ENCODE measurements around the gene ATP1A3. TPM values are rescaled to one million over a fixed set of nuclear protein-coding genes. Genes with fewer than 3 reads are reported as not detected.

The ATP1A3 gene
- total RNA-seq, 6 donors from 2014 or later, result under 0.01 to 0.51 (median 0.15) TPM; not detected in 2

- no peak for ATAC-seq (ENCODE audit: low FRiP score in 2 of 2)
- no peak overlapping the region for H3K4me3 ChIP-seq
- no peaks in the 10 kb centered on the region for H3K9me3 ChIP-seq
- H3K4me1 ChIP-seq, result peaks cover 3 to 13% (median 6%) of the 10 kb centered on the region in 4 donors
- H3K27ac ChIP-seq, result no peak overlapping the region
- DNase-seq, result no peak
- TF ChIP-seq POLR2AphosphoS5 (IDR thresholded peaks at IDR 0.05) (no peak), POLR2A (IDR thresholded peaks at IDR 0.05) (no peak), CTCF (IDR thresholded peaks at IDR 0.05) (no peak), EP300 (IDR thresholded peaks at IDR 0.05) (no peak)
- peaks cover 0 to 25% (median 21%) of the 10 kb centered on the region in 4 donors for H3K27me3 ChIP-seq
- 88 to 91% methylated on average over 31 to 33 of the region's 33 CpGs for WGBS, 2 donors
- no peaks in the 10 kb centered on the region for H3K36me3 ChIP-seq
Observed at GRCh38 chr19:41919948-41920712, 73.9 kb downstream of the ATP1A3 start.

- Histone ChIP-seq H3K27me3 (peaks cover 0 to 35% (median 26%) of the 10 kb centered on the region in 4 donors), H3K36me3 (no peaks in the 10 kb centered on the region), H3K27ac (no peak overlapping the region), H3K9me3 (no peaks in the 10 kb centered on the region), H3K4me1 (peaks cover 5 to 17% (median 8%) of the 10 kb centered on the region in 4 donors), H3K4me3 (no peak overlapping the region)
- no peak for DNase-seq
- 91 to 92% methylated on average over 5 of the region's 5 CpGs for WGBS, 2 donors
- ATAC-seq (ENCODE audit: low FRiP score in 2 of 2), result no peak
- no peak for TF ChIP-seq POLR2A (IDR thresholded peaks at IDR 0.05)
- TF ChIP-seq POLR2AphosphoS5 (IDR thresholded peaks at IDR 0.05), result no peak
- TF ChIP-seq EP300 (IDR thresholded peaks at IDR 0.05), result no peak
- no peak for TF ChIP-seq CTCF (IDR thresholded peaks at IDR 0.05)
Observed at GRCh38 chr19:41918653-41919244, 75.3 kb downstream of the ATP1A3 start.

- no peak for ATAC-seq (ENCODE audit: low FRiP score in 2 of 2)
- no peak overlapping the region for H3K27ac ChIP-seq
- no peak overlapping the region for H3K4me3 ChIP-seq
- H3K4me1 ChIP-seq, result peaks cover 5 to 24% (median 13%) of the 10 kb centered on the region in 4 donors
- H3K9me3 ChIP-seq, result no peaks in the 10 kb centered on the region
- 71 to 88% methylated on average over 6 of the region's 6 CpGs for WGBS, 2 donors
- TF ChIP-seq POLR2AphosphoS5 (IDR thresholded peaks at IDR 0.05) (no peak), CTCF (IDR thresholded peaks at IDR 0.05) (no peak), POLR2A (IDR thresholded peaks at IDR 0.05) (no peak), EP300 (IDR thresholded peaks at IDR 0.05) (no peak)
- DNase-seq, result no peak
- H3K27me3 ChIP-seq, result peaks cover 0 to 41% (median 31%) of the 10 kb centered on the region in 4 donors
- no peaks in the 10 kb centered on the region for H3K36me3 ChIP-seq
Observed at GRCh38 chr19:41918095-41918494, 75.9 kb downstream of the ATP1A3 start.

- WGBS, 2 donors, result 45 to 59% methylated on average over 6 to 9 of the region's 12 CpGs
- Histone ChIP-seq H3K4me1 (peaks cover 5 to 28% (median 17%) of the 10 kb centered on the region in 4 donors), H3K27ac (no peak overlapping the region), H3K9me3 (no peaks in the 10 kb centered on the region), H3K36me3 (no peaks in the 10 kb centered on the region), H3K4me3 (no peak overlapping the region), H3K27me3 (peaks cover 0 to 46% (median 33%) of the 10 kb centered on the region in 4 donors)
- TF ChIP-seq POLR2A (IDR thresholded peaks at IDR 0.05) (no peak), CTCF (IDR thresholded peaks at IDR 0.05) (no peak), EP300 (IDR thresholded peaks at IDR 0.05) (no peak), POLR2AphosphoS5 (IDR thresholded peaks at IDR 0.05) (no peak)
- ATAC-seq (ENCODE audit: low FRiP score in 2 of 2) (no peak), DNase-seq (peak in 1 of 2 donors; percentile 66)
Observed at GRCh38 chr19:41917676-41918075, 76.4 kb downstream of the ATP1A3 start.

Other genes starting within 250 kb of the ATP1A3 start
- 100 to 1,000 TPM; 140 to 651 (median 539) TPM for gene CEACAM6, start 238.7 kb downstream of the ATP1A3 start, total RNA-seq
- 1 to 10 TPM in 5 of 6 donors, not detected in 1; 1.4 to 6.0 (median 2.7) TPM for gene CEACAM3, start 197.6 kb downstream of the ATP1A3 start, total RNA-seq
- gene LYPD4, start 149.5 kb downstream of the ATP1A3 start, total RNA-seq, result not detected
- not detected for gene DMRTC2, start 149.2 kb downstream of the ATP1A3 start, total RNA-seq
- 1,000 to 10,000 TPM in 5 of 6 donors, 100 to 1,000 TPM in 1; 677 to 2,013 (median 1,382) TPM for gene RPS19, start 134.0 kb downstream of the ATP1A3 start, total RNA-seq
- 1 to 10 TPM in 4 of 6 donors, under 1 TPM in 1, not detected in 1; 0.76 to 4.7 (median 4.1) TPM for gene CD79A, start 117.0 kb downstream of the ATP1A3 start, total RNA-seq
- gene ARHGEF1, start 111.0 kb downstream of the ATP1A3 start, total RNA-seq, result 100 to 1,000 TPM; 115 to 731 (median 233) TPM
- gene ERFL, start 65.8 kb downstream of the ATP1A3 start, total RNA-seq, result 1 to 10 TPM in 2 of 6 donors, under 1 TPM in 3, not detected in 1; 0.20 to 6.3 (median 0.49) TPM
- 100 to 1,000 TPM in 5 of 6 donors, 10 to 100 TPM in 1; 59.7 to 222 (median 163) TPM for gene RABAC1, start 34.9 kb downstream of the ATP1A3 start, total RNA-seq
- gene GRIK5, start 76.0 kb upstream of the ATP1A3 start, total RNA-seq, result 1 to 10 TPM in 2 of 6 donors, under 1 TPM in 3, not detected in 1; 0.15 to 2.7 (median 0.54) TPM
- 10 to 100 TPM in 4 of 6 donors, 1 to 10 TPM in 2; 9.2 to 26.4 (median 13.3) TPM for gene ZNF574, start 81.9 kb upstream of the ATP1A3 start, total RNA-seq
- 10 to 100 TPM in 1 of 6 donors, 1 to 10 TPM in 5; 1.3 to 12.0 (median 5.0) TPM for gene POU2F2, start 138.2 kb upstream of the ATP1A3 start, total RNA-seq
- gene DEDD2, start 223.4 kb upstream of the ATP1A3 start, total RNA-seq, result 100 to 1,000 TPM in 1 of 6 donors, 10 to 100 TPM in 5; 38.6 to 154 (median 51.2) TPM
- gene ZNF526, start 226.1 kb upstream of the ATP1A3 start, total RNA-seq, result 10 to 100 TPM in 4 of 6 donors, 1 to 10 TPM in 2; 7.9 to 13.8 (median 11.4) TPM
- 10 to 100 TPM; 33.2 to 46.9 (median 39.1) TPM for gene GSK3A, start 248.4 kb upstream of the ATP1A3 start, total RNA-seq